PC-3 (cell line): ENCODE data around the gene SERPINB3.

ENCODE experiments used
- EZH2 ChIP-seq: fragments of 300-600 bp; sonication (generic); IDR thresholded peaks from one replicate; pipeline ENCODE4 v1.6.1; 2017; ENCODE audit warnings: antibody characterized with exemption, mild to moderate bottlenecking, low read length; ENCODE audit not compliant: unreplicated experiment
- EZH2phosphoT487 ChIP-seq: fragments of 300-600 bp; sonication (generic); IDR thresholded peaks from 2 replicates; pipeline ENCODE4 v1.6.1; 2018; ENCODE audit warnings: mild to moderate bottlenecking, antibody characterized with exemption, low read length, borderline replicate concordance
- TF ChIP-seq, protein P1 (sequence below): fragments of 300-600 bp; sonication (generic); conservative IDR thresholded peaks from 2 replicates; pipeline ENCODE4 v1.5.1; 2017; ENCODE audit warnings: antibody characterized with exemption, low read depth, mild to moderate bottlenecking, low read length

DNA sequence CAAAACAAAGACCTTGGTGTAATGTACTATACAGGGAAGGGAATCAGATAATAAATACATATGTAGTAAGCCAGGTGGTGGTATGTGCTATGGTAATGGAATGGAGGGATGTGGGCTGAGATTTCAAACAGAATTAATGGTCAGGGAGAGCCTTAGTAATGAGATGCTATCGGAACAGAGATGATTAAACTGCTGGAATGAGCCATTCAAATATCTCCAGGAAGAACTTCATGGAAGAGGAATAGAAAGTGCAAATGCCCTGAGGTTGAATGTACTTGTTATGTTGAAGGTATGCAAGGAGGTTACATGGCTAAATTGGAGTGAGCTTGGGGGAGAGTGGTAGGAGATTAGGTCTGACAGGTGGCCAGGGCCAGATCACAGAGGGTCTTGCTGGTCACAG is 46.1 kb upstream of the SERPINB3 start:
- TF ChIP-seq, protein P1, sequence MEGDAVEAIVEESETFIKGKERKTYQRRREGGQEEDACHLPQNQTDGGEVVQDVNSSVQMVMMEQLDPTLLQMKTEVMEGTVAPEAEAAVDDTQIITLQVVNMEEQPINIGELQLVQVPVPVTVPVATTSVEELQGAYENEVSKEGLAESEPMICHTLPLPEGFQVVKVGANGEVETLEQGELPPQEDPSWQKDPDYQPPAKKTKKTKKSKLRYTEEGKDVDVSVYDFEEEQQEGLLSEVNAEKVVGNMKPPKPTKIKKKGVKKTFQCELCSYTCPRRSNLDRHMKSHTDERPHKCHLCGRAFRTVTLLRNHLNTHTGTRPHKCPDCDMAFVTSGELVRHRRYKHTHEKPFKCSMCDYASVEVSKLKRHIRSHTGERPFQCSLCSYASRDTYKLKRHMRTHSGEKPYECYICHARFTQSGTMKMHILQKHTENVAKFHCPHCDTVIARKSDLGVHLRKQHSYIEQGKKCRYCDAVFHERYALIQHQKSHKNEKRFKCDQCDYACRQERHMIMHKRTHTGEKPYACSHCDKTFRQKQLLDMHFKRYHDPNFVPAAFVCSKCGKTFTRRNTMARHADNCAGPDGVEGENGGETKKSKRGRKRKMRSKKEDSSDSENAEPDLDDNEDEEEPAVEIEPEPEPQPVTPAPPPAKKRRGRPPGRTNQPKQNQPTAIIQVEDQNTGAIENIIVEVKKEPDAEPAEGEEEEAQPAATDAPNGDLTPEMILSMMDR, result no peak
- TF ChIP-seq EZH2, result no peak
- TF ChIP-seq EZH2phosphoT487, result no peak
